ENCODE results near the gene DNMT3L.
"Not testable (repeated sequence)": the region's sequence is repeated elsewhere in the genome, so short reads cannot be mapped to it uniquely, and the experiment has no call there.

Gene DNMT3L

GRCh38 chr21:44261675-44262295, at the start of gene DNMT3L:
DNMT3L (minus strand) TSS chr21:44261897; CDS start chr21:44261259, 638 bp downstream.
- no peak for DNase-seq (ENCODE audit: low spot score)

GRCh38 chr21:44310628-44311507, 49.2 kb upstream of the DNMT3L start:
- no peak for DNase-seq (ENCODE audit: low spot score)

- DNase-seq (ENCODE audit: low spot score) = no peak
Measured at GRCh38 chr21:44306936-44307704, 45.4 kb upstream of the DNMT3L start.

- no peak for DNase-seq (ENCODE audit: low spot score)
Measured at GRCh38 chr21:44305691-44306090, 44.0 kb upstream of the DNMT3L start.

GRCh38 chr21:44304877-44305293, 43.2 kb upstream of the DNMT3L start:
- DNase-seq (ENCODE audit: low spot score) = peak; percentile 76

- no peak for DNase-seq (ENCODE audit: low spot score)
Measured at GRCh38 chr21:44304011-44304616, 42.4 kb upstream of the DNMT3L start.

- DNase-seq (ENCODE audit: low spot score) = no peak
Measured at GRCh38 chr21:44303490-44303981, 41.8 kb upstream of the DNMT3L start.

- not testable (repeated sequence) for DNase-seq (ENCODE audit: low spot score)
Measured at GRCh38 chr21:44302573-44303401, 41.1 kb upstream of the DNMT3L start.

- DNase-seq (ENCODE audit: low spot score) = no peak
Measured at GRCh38 chr21:44301961-44302406, 40.3 kb upstream of the DNMT3L start.

- no peak for DNase-seq (ENCODE audit: low spot score)
Measured at GRCh38 chr21:44301141-44301540, 39.4 kb upstream of the DNMT3L start.

GRCh38 chr21:44300262-44300959, 38.7 kb upstream of the DNMT3L start:
- DNase-seq (ENCODE audit: low spot score) = peak; percentile 89

- peak; percentile 94 for DNase-seq (ENCODE audit: low spot score)
Measured at GRCh38 chr21:44299458-44300261, 38.0 kb upstream of the DNMT3L start, which contains the start of gene PFKL. PFKL (plus strand) TSS chr21:44300053; CDS start chr21:44300106, 53 bp downstream.

- no peak for DNase-seq (ENCODE audit: low spot score)
Measured at GRCh38 chr21:44299085-44299457, 37.4 kb upstream of the DNMT3L start.

GRCh38 chr21:44298301-44298700, 36.6 kb upstream of the DNMT3L start:
- DNase-seq (ENCODE audit: low spot score) = no peak

- DNase-seq (ENCODE audit: low spot score) = peak; percentile 94
Measured at GRCh38 chr21:44297525-44298290, 36.0 kb upstream of the DNMT3L start.

- no peak for DNase-seq (ENCODE audit: low spot score)
Measured at GRCh38 chr21:44296916-44297315, 35.2 kb upstream of the DNMT3L start.

- no peak for DNase-seq (ENCODE audit: low spot score)
Measured at GRCh38 chr21:44296103-44296519, 34.4 kb upstream of the DNMT3L start.

- DNase-seq (ENCODE audit: low spot score) = no peak
Measured at GRCh38 chr21:44295646-44296045, 33.9 kb upstream of the DNMT3L start.

GRCh38 chr21:44295163-44295573, 33.5 kb upstream of the DNMT3L start:
- no peak for DNase-seq (ENCODE audit: low spot score)
